BJ (cell line): ENCODE data around the gene DNAJA3. TPM values are rescaled to one million over a fixed set of nuclear protein-coding genes. Genes with fewer than 3 reads are reported as not detected.

ENCODE experiments used
- CTCF ChIA-PET: fragments of 350-600 bp; formaldehyde crosslinking; extraction: SDS; loops from one replicate; lab custom pipeline; 2021; ENCODE audit warnings: antibody characterized with exemption, inconsistent platforms; lab: Yijun Ruan, JAX
- POLR2A ChIA-PET: fragments of 300-600 bp; sonication (Branson Sonifier 250); formaldehyde crosslinking; extraction: SDS; loops from one replicate; lab custom pipeline; 2021; ENCODE audit warnings: antibody characterized with exemption; lab: Charles Lee
- DNase-seq: peaks from one replicate; pipeline ENCODE4 v3.0.0-alpha.2; 2011; ENCODE audit warnings: low read depth
- H3K27me3 ChIP-seq: 2 replicates; pipeline ENCODE4 v1.6.0; 2011; ENCODE audit warnings: low read length; ENCODE audit not compliant: control insufficient read depth, insufficient read depth
- H3K36me3 ChIP-seq: 2 replicates; pipeline ENCODE4 v1.5.1; 2011; ENCODE audit warnings: low read length; ENCODE audit not compliant: control insufficient read depth, insufficient read depth
- H3K4me3 ChIP-seq: 2 replicates; pipeline ENCODE4 v1.5.1; 2011; ENCODE audit warnings: low read depth, mild to moderate bottlenecking, control low read depth, low read length
- polyA plus RNA-seq: library from polyadenylated mRNA; depleted of rRNA; stranded (reverse); fragments of >200 nt; gene quantifications from 2 replicates; pipeline ENCODE4 v1.2.3, GENCODE V29; 2011
- TF ChIP-seq, protein P1 (sequence below): IDR thresholded peaks from 2 replicates; pipeline ENCODE4 v1.5.1; 2011; ENCODE audit warnings: low read depth, mild to moderate bottlenecking, control low read depth, inconsistent platforms, low read length, moderate library complexity; ENCODE audit not compliant: insufficient read depth

The DNAJA3 gene
- polyA plus RNA-seq, 1 experiment: 48.8 TPM

DNA sequence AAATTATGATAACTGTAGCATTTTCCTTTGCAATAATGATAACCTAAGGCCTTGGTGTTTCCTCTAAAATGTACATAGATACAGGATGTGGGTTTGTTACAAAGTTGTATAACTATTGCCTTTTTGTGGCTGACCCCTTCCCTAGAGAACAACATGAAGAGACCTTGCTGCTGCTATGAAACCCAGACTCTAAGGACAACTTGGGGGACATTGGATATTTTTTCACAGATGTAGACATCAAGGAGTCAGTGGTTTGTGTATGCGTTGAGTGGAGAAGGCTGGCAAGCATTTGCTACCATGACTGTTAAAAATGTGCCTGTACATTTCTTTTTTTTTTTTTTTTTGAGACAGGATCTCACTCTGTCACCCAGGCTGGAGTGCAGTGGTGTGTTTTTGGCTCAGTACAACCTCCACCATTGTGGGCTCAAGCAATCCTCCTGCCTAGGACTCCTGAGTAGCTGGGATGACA lies 62.9 kb downstream of the DNAJA3 start:
- Histone ChIP-seq H3K4me3 (no peak overlapping the region), H3K36me3 (no peaks in the 10 kb centered on the region; the same call in 1 of the 2 replicates), H3K27me3 (no peaks in the 10 kb centered on the region)
- POLR2A ChIA-PET: interaction anchor here (0.6 kb wide), 1 partner anchor 146 kb away, joined by 3 read pairs; no protein-coding TSS in a partner anchor
- DNase-seq: no peak
- TF ChIP-seq, protein P1, sequence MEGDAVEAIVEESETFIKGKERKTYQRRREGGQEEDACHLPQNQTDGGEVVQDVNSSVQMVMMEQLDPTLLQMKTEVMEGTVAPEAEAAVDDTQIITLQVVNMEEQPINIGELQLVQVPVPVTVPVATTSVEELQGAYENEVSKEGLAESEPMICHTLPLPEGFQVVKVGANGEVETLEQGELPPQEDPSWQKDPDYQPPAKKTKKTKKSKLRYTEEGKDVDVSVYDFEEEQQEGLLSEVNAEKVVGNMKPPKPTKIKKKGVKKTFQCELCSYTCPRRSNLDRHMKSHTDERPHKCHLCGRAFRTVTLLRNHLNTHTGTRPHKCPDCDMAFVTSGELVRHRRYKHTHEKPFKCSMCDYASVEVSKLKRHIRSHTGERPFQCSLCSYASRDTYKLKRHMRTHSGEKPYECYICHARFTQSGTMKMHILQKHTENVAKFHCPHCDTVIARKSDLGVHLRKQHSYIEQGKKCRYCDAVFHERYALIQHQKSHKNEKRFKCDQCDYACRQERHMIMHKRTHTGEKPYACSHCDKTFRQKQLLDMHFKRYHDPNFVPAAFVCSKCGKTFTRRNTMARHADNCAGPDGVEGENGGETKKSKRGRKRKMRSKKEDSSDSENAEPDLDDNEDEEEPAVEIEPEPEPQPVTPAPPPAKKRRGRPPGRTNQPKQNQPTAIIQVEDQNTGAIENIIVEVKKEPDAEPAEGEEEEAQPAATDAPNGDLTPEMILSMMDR: no peak
- CTCF ChIA-PET: interaction anchor here (0.6 to 1.0 kb wide), 2 partner anchors 10 to 12 kb away, joined by 3 to 4 read pairs; no protein-coding TSS in a partner anchor

DNA sequence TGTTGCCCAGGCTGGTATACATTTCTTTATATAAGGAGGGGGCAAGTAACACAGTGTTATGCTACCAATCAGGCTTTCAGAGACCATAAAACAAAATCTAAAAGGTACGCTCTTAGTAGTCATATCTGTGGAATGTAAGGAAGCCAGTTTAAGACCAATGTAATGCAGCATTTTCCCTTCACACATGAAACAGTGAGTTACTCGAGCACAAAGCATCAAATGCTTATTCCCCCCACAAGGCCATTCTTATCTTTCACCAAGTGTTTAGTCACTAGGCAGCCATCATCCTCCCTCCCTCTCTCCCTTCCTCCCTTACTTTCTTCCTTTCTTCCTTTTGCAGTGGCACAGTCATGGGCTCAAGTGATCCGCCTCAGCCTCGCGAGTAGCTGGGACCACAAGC lies 63.4 kb downstream of the DNAJA3 start:
- Histone ChIP-seq H3K36me3 (no peaks in the 10 kb centered on the region; the same call in 1 of the 2 replicates), H3K4me3 (no peak overlapping the region), H3K27me3 (no peaks in the 10 kb centered on the region)
- POLR2A ChIA-PET: no interaction called here
- DNase-seq: no peak
- CTCF ChIA-PET: interaction anchor here (0.6 to 2.0 kb wide), 3 partner anchors 10 to 12 kb away, joined by 3 to 8 read pairs (median 4); no protein-coding TSS in a partner anchor
- TF ChIP-seq, protein P1: no peak

- CTCF ChIA-PET: interaction anchor here (1.4 to 1.9 kb wide), 2 partner anchors 8 to 13 kb away, joined by 4 to 5 read pairs; no protein-coding TSS in a partner anchor
- no peaks in the 10 kb centered on the region for H3K36me3 ChIP-seq
- POLR2A ChIA-PET: no interaction called here
- TF ChIP-seq, protein P1: no peak
- no peak for DNase-seq
- H3K4me3 ChIP-seq: no peak overlapping the region
- no peaks in the 10 kb centered on the region for H3K27me3 ChIP-seq
Observed at GRCh38 chr16:4491898-4492297, 66.2 kb downstream of the DNAJA3 start.

DNA sequence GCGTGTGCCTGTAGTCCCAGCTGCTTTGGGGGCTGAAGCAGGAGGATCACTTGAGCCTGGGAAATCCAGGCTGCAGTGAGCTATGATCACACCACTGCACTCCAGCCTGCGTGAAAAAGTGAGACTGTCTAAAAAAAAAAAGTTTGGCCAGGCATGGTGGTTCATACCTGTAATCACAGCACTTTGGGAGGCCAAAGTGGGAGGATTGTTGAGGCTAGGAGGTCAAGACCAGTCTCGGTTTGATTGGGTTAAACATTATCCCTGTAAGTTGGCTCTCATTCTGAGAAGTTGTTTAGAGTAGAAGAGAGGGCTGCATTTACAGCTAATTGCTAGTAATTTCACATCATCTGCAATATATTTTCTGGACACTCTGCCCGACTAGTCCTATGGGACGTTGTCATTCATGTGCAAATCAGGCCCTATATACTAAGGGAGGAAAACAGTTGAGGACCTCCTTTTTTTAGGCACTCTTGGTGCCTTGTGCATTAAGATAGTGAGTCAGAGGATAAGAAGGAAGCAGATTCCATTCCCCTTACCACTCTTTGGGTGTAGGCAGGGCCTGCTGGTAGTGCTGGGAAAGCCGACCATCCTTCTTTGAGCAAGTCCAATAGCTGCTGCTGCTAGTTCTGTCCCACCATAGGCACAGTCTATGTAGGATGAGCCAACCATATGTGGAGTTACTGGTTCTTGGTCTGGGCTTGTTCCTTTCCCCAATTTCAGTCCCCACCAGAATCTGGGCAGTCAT lies 69.2 kb downstream of the DNAJA3 start:
- CTCF ChIA-PET: interaction anchor here (1.7 kb wide), 1 partner anchor 11 kb away, joined by 9 read pairs; no protein-coding TSS in a partner anchor
- POLR2A ChIA-PET: no interaction called here
- DNase-seq: no peak
- TF ChIP-seq, protein P1: no peak
- Histone ChIP-seq H3K27me3 (no peaks in the 10 kb centered on the region), H3K36me3 (no peaks in the 10 kb centered on the region), H3K4me3 (no peak overlapping the region)

DNA sequence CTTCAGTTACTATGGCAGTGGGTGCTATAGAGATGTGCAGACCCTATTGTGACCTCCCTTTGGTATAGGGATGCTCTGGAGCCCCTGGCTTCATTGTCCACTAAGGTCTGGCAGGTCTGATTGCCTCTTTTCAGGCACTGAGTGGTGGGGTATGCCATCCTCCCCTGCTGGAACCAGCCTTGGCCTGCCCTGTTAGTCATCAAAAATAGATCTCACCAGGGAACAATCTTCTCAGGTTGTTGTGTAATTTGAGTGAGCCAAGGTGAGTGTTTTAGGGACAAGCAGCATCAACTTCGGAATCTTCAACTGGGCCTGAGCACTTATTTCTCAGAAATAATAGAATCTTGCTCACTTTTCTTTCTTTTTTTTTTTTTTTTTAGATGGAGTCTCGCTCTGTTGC lies 70.1 kb downstream of the DNAJA3 start:
- no peaks in the 10 kb centered on the region for H3K27me3 ChIP-seq
- H3K36me3 ChIP-seq: no peaks in the 10 kb centered on the region
- ChIA-PET CTCF (interaction anchor here (1.3 kb wide), 1 partner anchor 93 kb away, joined by 5 read pairs; no protein-coding TSS in a partner anchor), POLR2A (no interaction called here)
- DNase-seq: no peak
- H3K4me3 ChIP-seq: no peak overlapping the region
- TF ChIP-seq, protein P1: no peak
